Nephron (organoid): ENCODE measurements around the gene QSOX2.

Source experiments
- H3K27ac Mint-ChIP-seq, 3 experiments: 2 replicates each; pipeline ENCODE4 v1.8.0; 2020; ENCODE audit warnings: mixed read lengths in 3 of 3, mild to moderate bottlenecking in 2 of 3, moderate library complexity in 1 of 3
- H3K27me3 Mint-ChIP-seq: 2 replicates; pipeline ENCODE4 v1.8.0; 2021; ENCODE audit warnings: low read depth, mild to moderate bottlenecking, moderate library complexity, mixed read lengths
- H3K36me3 Mint-ChIP-seq: 2 replicates; pipeline ENCODE4 v1.8.0; 2020; ENCODE audit warnings: low read depth, mixed read lengths
- H3K4me1 Mint-ChIP-seq: 2 replicates; pipeline ENCODE4 v1.8.0; 2020; ENCODE audit warnings: mixed read lengths
- H3K4me3 Mint-ChIP-seq, 3 experiments: 2 replicates each; pipeline ENCODE4 v1.8.0; 2020; ENCODE audit warnings: mild to moderate bottlenecking in 3 of 3, mixed read lengths in 3 of 3, moderate library complexity in 2 of 3
- H3K9me3 Mint-ChIP-seq: 2 replicates; pipeline ENCODE4 v1.8.0; 2020; ENCODE audit warnings: mixed read lengths
- CTCF ChIP-seq, 3 experiments: fragments of 200-600 bp; sonication (generic); IDR thresholded peaks; one replicate each; pipeline ENCODE4 v1.5.0; 2021; ENCODE audit warnings: antibody characterized with exemption in 3 of 3; ENCODE audit not compliant: unreplicated experiment in 3 of 3

QSOX2 gene

DNA sequence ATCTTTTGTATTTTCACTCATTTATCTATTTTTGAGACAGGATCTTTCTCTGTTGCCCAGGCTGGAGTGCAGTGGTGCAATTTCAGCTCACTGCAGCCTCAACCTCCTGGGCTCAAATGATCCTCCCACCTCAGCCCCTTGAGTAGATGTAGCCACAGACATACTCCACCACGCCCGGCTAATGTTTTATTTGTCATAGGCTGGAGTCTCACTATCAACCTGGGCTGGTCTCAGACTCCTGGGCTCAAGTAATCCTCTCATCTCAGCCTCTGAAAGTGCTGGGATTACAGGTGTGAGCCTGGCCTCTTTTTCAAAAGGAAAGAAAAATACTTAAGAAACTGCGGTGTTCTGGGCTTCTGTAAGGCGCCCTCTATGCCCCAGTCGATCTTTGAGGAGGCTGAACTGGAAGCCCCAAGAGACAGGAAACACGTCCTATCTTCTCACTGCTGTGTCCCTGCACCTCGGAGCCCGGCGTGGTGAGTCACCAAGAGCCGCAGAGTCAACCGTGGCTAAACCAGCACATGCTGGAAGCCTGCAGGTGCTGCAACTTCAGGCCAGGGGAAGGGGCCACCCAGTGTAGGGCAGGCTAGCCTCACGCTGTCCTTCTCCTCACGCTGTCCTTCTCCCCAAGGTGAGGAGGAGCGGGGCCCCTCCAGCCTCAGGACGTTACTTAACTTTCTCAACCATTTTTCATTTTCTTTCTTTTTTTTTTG, 25.4 kb downstream of the QSOX2 start:
- peaks cover 8% of the 10 kb centered on the region for H3K4me1 Mint-ChIP-seq
- H3K4me3 Mint-ChIP-seq = no peak overlapping the region
- peaks cover 32% of the 10 kb centered on the region for H3K36me3 Mint-ChIP-seq
- H3K27me3 Mint-ChIP-seq = no peaks in the 10 kb centered on the region
- no peak overlapping the region for H3K27ac Mint-ChIP-seq
- no peak for TF ChIP-seq CTCF (IDR thresholded peaks at IDR 0.05; ENCODE audit: unreplicated experiment in 3 of 3)
- no peaks in the 10 kb centered on the region for H3K9me3 Mint-ChIP-seq

DNA sequence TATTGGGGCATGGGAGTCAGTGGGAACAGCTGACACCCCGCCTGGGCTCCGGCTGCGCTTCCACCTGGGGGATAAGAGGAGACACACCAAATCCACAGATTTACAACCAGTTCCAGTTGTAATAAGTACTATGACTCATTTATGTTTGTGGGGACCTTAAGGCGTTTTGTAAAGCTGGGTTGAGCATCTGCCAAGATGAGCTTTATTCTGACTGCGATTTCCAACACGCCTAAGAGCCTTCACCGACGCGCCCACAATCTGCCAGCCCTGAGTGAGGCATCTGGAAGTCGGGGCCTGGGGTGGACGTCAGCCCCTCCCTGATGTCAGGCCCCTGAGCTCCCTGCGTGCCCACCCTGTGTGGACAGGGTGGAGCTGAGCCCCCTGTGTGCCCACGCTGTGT, 26.3 kb downstream of the QSOX2 start:
- Mint-ChIP-seq H3K27me3 (no peaks in the 10 kb centered on the region), H3K27ac (no peak overlapping the region), H3K4me3 (no peak overlapping the region), H3K36me3 (peaks cover 38% of the 10 kb centered on the region), H3K4me1 (peaks cover 8% of the 10 kb centered on the region), H3K9me3 (no peaks in the 10 kb centered on the region)
- no peak for TF ChIP-seq CTCF (IDR thresholded peaks at IDR 0.05; ENCODE audit: unreplicated experiment in 3 of 3)

DNA sequence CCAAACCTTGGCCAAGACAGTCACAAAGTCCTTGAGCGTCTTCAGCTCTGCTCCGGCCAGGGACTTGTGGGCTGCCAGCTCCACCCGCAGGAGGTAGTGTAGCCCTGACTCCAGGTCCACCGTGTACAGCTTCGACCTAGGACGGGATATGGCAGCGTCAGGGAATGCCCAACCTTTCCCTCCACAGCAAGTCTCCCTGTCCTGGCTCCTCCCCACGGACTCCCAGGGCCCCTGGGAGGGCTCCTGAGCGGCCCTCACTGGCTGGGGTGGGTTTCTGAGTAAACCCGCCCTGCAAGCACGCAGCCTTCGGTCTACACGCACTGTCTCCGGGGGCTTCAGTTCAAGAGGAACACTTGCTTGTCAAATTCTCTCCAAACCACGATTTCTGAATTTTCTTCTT, 26.9 kb downstream of the QSOX2 start:
- Mint-ChIP-seq H3K27me3 (no peaks in the 10 kb centered on the region), H3K4me1 (peaks cover 8% of the 10 kb centered on the region), H3K27ac (no peak overlapping the region), H3K9me3 (no peaks in the 10 kb centered on the region), H3K4me3 (no peak overlapping the region), H3K36me3 (peaks cover 43% of the 10 kb centered on the region)
- TF ChIP-seq CTCF (IDR thresholded peaks at IDR 0.05; ENCODE audit: unreplicated experiment in 3 of 3) = no peak

GRCh38 chr9:136218271-136218670, 27.3 kb downstream of the QSOX2 start:
- Mint-ChIP-seq H3K27ac (no peak overlapping the region), H3K4me3 (no peak overlapping the region), H3K27me3 (no peaks in the 10 kb centered on the region), H3K9me3 (no peaks in the 10 kb centered on the region), H3K4me1 (peaks cover 5% of the 10 kb centered on the region), H3K36me3 (peaks cover 43% of the 10 kb centered on the region)
- no peak for TF ChIP-seq CTCF (IDR thresholded peaks at IDR 0.05; ENCODE audit: unreplicated experiment in 3 of 3)

DNA sequence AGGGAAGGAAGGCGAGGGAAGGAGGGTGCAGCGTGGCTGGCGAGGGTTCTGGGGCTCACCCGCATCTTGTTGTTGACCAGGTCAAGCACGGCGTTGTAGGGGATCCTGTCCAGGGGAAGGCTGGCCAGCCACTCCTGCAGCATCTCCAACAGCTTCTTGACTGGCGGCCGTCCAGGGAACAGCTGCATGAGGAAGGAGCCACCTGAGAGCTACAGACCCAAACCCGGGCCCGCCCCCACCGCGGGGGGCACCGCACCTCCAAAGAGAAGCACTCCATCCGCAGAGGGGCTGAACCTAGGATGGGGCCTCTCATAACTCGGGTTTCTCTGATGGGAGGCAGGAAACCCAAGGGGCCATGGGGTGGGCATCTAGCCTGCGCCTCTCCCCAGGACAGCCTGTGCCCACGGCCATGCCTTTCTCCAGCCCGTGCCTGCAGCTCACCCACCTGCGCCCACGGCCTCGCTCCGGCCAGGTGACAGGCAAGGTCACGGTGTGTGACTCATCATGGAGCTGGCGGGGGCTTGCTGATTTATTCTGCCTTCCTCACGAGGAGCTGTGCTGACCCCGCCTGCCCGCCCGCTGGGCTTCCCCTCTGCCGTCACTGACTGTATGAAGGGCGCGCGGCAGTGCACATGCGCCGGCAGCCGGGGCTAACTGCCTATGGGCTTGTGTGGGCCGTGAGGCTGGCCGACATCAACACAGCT, 28.9 kb downstream of the QSOX2 start:
- H3K27me3 Mint-ChIP-seq = no peaks in the 10 kb centered on the region
- H3K9me3 Mint-ChIP-seq = no peaks in the 10 kb centered on the region
- H3K27ac Mint-ChIP-seq = no peak overlapping the region
- H3K4me1 Mint-ChIP-seq = peaks cover 5% of the 10 kb centered on the region
- TF ChIP-seq CTCF (IDR thresholded peaks at IDR 0.05; ENCODE audit: unreplicated experiment in 3 of 3) = no peak
- H3K36me3 Mint-ChIP-seq = peaks cover 46% of the 10 kb centered on the region
- H3K4me3 Mint-ChIP-seq = no peak overlapping the region

GRCh38 chr9:136213733-136214132, 31.9 kb downstream of the QSOX2 start:
- no peaks in the 10 kb centered on the region for H3K27me3 Mint-ChIP-seq
- H3K4me3 Mint-ChIP-seq = no peak overlapping the region
- H3K4me1 Mint-ChIP-seq = peaks cover 5% of the 10 kb centered on the region
- H3K9me3 Mint-ChIP-seq = no peaks in the 10 kb centered on the region
- peaks cover 41% of the 10 kb centered on the region for H3K36me3 Mint-ChIP-seq
- no peak overlapping the region for H3K27ac Mint-ChIP-seq
- no peak for TF ChIP-seq CTCF (IDR thresholded peaks at IDR 0.05; ENCODE audit: unreplicated experiment in 3 of 3)
